ENCODE data around the gene ABCA4.
"Not testable (repeated sequence)": the region's sequence is repeated elsewhere in the genome, so short reads cannot be mapped to it uniquely, and the experiment has no call there.

The ABCA4 gene

GRCh38 chr1:94004924-94005323 lies 116.0 kb downstream of the ABCA4 start:
- DNase-seq (ENCODE audit: low read depth), result no peak

GRCh38 chr1:94002046-94002787 lies 118.7 kb downstream of the ABCA4 start:
- DNase-seq (ENCODE audit: low read depth), result no peak

GRCh38 chr1:94001397-94002045 lies 119.4 kb downstream of the ABCA4 start:
- no peak for DNase-seq (ENCODE audit: low read depth)

- peak; percentile 12 for DNase-seq (ENCODE audit: low read depth)
Measured at GRCh38 chr1:94000510-94001282, 120.3 kb downstream of the ABCA4 start.

GRCh38 chr1:93999840-94000415 lies 121.0 kb downstream of the ABCA4 start:
- DNase-seq (ENCODE audit: low read depth), result no peak

- not testable (repeated sequence) for DNase-seq (ENCODE audit: low read depth)
Measured at GRCh38 chr1:93998532-93998931, 122.4 kb downstream of the ABCA4 start.

GRCh38 chr1:93997756-93998155 lies 123.2 kb downstream of the ABCA4 start:
- DNase-seq (ENCODE audit: low read depth), result no peak

- no peak for DNase-seq (ENCODE audit: low read depth)
Measured at GRCh38 chr1:93995837-93996536, 125.0 kb downstream of the ABCA4 start.

- no peak for DNase-seq (ENCODE audit: low read depth)
Measured at GRCh38 chr1:93993731-93994130, 127.2 kb downstream of the ABCA4 start.

GRCh38 chr1:93992954-93993353 lies 128.0 kb downstream of the ABCA4 start:
- no peak for DNase-seq (ENCODE audit: low read depth)

GRCh38 chr1:93992190-93992589 lies 128.8 kb downstream of the ABCA4 start:
- DNase-seq (ENCODE audit: low read depth), result no peak

- DNase-seq (ENCODE audit: low read depth), result no peak
Measured at GRCh38 chr1:93991271-93991670, 129.7 kb downstream of the ABCA4 start.

- DNase-seq (ENCODE audit: low read depth), result not testable (repeated sequence)
Measured at GRCh38 chr1:93990477-93990876, 130.5 kb downstream of the ABCA4 start.

- no peak for DNase-seq (ENCODE audit: low read depth)
Measured at GRCh38 chr1:93990010-93990409, 130.9 kb downstream of the ABCA4 start.

GRCh38 chr1:93989601-93990000 lies 131.3 kb downstream of the ABCA4 start:
- no peak for DNase-seq (ENCODE audit: low read depth)

- no peak for DNase-seq (ENCODE audit: low read depth)
Measured at GRCh38 chr1:93988634-93989350, 132.2 kb downstream of the ABCA4 start.

GRCh38 chr1:93981274-93981667 lies 139.7 kb downstream of the ABCA4 start:
- no peak for DNase-seq (ENCODE audit: low read depth)

GRCh38 chr1:93980320-93981273 lies 140.4 kb downstream of the ABCA4 start:
- DNase-seq (ENCODE audit: low read depth), result no peak

- no peak for DNase-seq (ENCODE audit: low read depth)
Measured at GRCh38 chr1:93979718-93980319, 141.1 kb downstream of the ABCA4 start.
